HepG2 (cell line): ENCODE data around the gene SLC12A3. TPM values are rescaled to one million over a fixed set of nuclear protein-coding genes. Genes with fewer than 3 reads are reported as not detected.
A peak's percentile ranks its signal among the peaks of the same experiment; 100 is the strongest.

Source experiments
- FLYWCH1 ChIP-seq: sonication (generic); formaldehyde crosslinking; IDR thresholded peaks from 2 replicates; pipeline ENCODE4 v1.8.1; 2023; ENCODE audit warnings: mild to moderate bottlenecking, missing genetic modification reagents
- FOXC1 ChIP-seq: sonication (generic); formaldehyde crosslinking; IDR thresholded peaks from 2 replicates; pipeline ENCODE4 v1.8.0; 2022; ENCODE audit warnings: mild to moderate bottlenecking, missing genetic modification reagents, borderline replicate concordance
- KAT8 ChIP-seq: IDR thresholded peaks from 2 replicates; pipeline ENCODE4 v1.6.1; 2016; ENCODE audit warnings: missing genetic modification reagents, missing compliant biosample characterization
- KLF9 ChIP-seq: IDR thresholded peaks from 2 replicates; pipeline ENCODE4 v1.6.1; 2016; ENCODE audit warnings: low read depth
- MAF1 ChIP-seq: sonication (generic); formaldehyde crosslinking; IDR thresholded peaks from 2 replicates; pipeline ENCODE4 v1.5.0; 2020; ENCODE audit warnings: missing genetic modification reagents, borderline replicate concordance
- MED1 ChIP-seq: sonication (generic); formaldehyde crosslinking; IDR thresholded peaks from 2 replicates; pipeline ENCODE4 v1.4.0; 2020; ENCODE audit warnings: missing genetic modification reagents
- MLXIP ChIP-seq: sonication (generic); formaldehyde crosslinking; IDR thresholded peaks from 2 replicates; pipeline ENCODE4 v1.9.0; 2021; ENCODE audit warnings: missing genetic modification reagents, borderline replicate concordance
- MXD1 ChIP-seq: sonication (generic); formaldehyde crosslinking; IDR thresholded peaks from 2 replicates; pipeline ENCODE4 v1.4.0; 2020; ENCODE audit warnings: mild to moderate bottlenecking, missing genetic modification reagents
- PBX3 ChIP-seq: sonication (generic); formaldehyde crosslinking; IDR thresholded peaks from 2 replicates; pipeline ENCODE4 v1.8.1; 2023; ENCODE audit warnings: missing genetic modification reagents, inconsistent platforms, borderline replicate concordance
- RXRB ChIP-seq: IDR thresholded peaks from 2 replicates; pipeline ENCODE4 v1.6.1; 2016; ENCODE audit warnings: borderline replicate concordance, missing genetic modification reagents, missing compliant biosample characterization
- SIN3A ChIP-seq: IDR thresholded peaks from 2 replicates; pipeline ENCODE4 v1.6.1; 2011; ENCODE audit warnings: low read depth, mild to moderate bottlenecking, control low read depth, low read length, borderline replicate concordance
- SRSF4 ChIP-seq: fragments of 200-400 bp; formaldehyde crosslinking; IDR thresholded peaks from one replicate; pipeline ENCODE4 v1.6.1; 2018; ENCODE audit warnings: mild to moderate bottlenecking, low read depth, low read length, moderate library complexity; ENCODE audit not compliant: poor library complexity, severe bottlenecking
- SSRP1 ChIP-seq: IDR thresholded peaks from 2 replicates; pipeline ENCODE4 v1.6.1; 2016; ENCODE audit warnings: control low read depth
- TEAD2 ChIP-seq: sonication (generic); formaldehyde crosslinking; IDR thresholded peaks from 2 replicates; pipeline ENCODE4 v1.9.0; 2021; ENCODE audit warnings: missing genetic modification reagents
- TEAD3 ChIP-seq: optimal IDR thresholded peaks from 2 replicates; pipeline ENCODE3; 2016; ENCODE audit warnings: borderline replicate concordance
- THAP11 ChIP-seq: IDR thresholded peaks from 2 replicates; pipeline ENCODE4 v1.6.1; 2016; ENCODE audit warnings: missing biosample characterization, missing genetic modification reagents
- TRIM22 ChIP-seq: fragments of 450-650 bp; IDR thresholded peaks from 2 replicates; pipeline ENCODE4 v1.6.1; 2017
- ZNF260 ChIP-seq: sonication (generic); formaldehyde crosslinking; IDR thresholded peaks from 2 replicates; pipeline ENCODE4 v1.4.0; 2020; ENCODE audit warnings: missing genetic modification reagents, low read depth, mild to moderate bottlenecking, borderline replicate concordance
- ZNF296 ChIP-seq: sonication (generic); formaldehyde crosslinking; conservative IDR thresholded peaks from 2 replicates; pipeline ENCODE4 v1.5.0; 2020; ENCODE audit warnings: mild to moderate bottlenecking, missing genetic modification reagents
- ZNF3 ChIP-seq: IDR thresholded peaks from 2 replicates; pipeline ENCODE4 v1.7.0; 2017; ENCODE audit warnings: inconsistent platforms
- ZNF530 ChIP-seq: sonication (generic); formaldehyde crosslinking; IDR thresholded peaks from 2 replicates; pipeline ENCODE4 v1.5.0; 2020; ENCODE audit warnings: low read depth, mild to moderate bottlenecking, missing genetic modification reagents
- ZNF629 ChIP-seq: sonication (generic); formaldehyde crosslinking; conservative IDR thresholded peaks from 2 replicates; pipeline ENCODE4 v1.5.0; 2020; ENCODE audit warnings: missing genetic modification reagents
- polyA plus RNA-seq, 8 experiments: library from polyadenylated mRNA; depleted of rRNA in 3 of 8; stranded (reverse) in 7 of 8; unstranded in 1 of 8; fragments of >200 nt; fragmentation: Illumina TruSeq in 4 of 8; extraction: Trizol in 4 of 8; gene quantifications; 2 replicates each; pipeline versions ENCODE4 v1.2.1 to v1.2.3, GENCODE V29; 2011 to 2016; ENCODE audit warnings: low read depth in 4 of 8, missing spikeins in 1 of 8, mixed read lengths in 1 of 8; ENCODE audit not compliant: insufficient read depth in 1 of 8
- total RNA-seq, 5 experiments: library from RNA; depleted of rRNA; stranded (reverse); fragments of >200 nt; fragmentation: Illumina TruSeq; extraction: Trizol; gene quantifications; 2 replicates each; pipeline ENCODE4 v1.2.3, GENCODE V29; 2016; ENCODE audit warnings: low read depth in 1 of 5

The SLC12A3 gene
- total and polyA plus RNA-seq, 2 of the 13 experiments (the other 11 are each of a cell fraction or from before 2014, with no cell fraction given): 6.2 TPM; not detected in 1

- peak; percentile 23; the same call in 1 of the 2 replicates for TF ChIP-seq TEAD2 (CRISPR knock-in tag)
- peak; percentile 74 for TF ChIP-seq RXRB
- peak; percentile 84; the same call in 1 of the 2 replicates for TF ChIP-seq MXD1
- peak; percentile 71 for TF ChIP-seq TEAD3 (CRISPR knock-in tag)
- no peak for TF ChIP-seq SSRP1
- TF ChIP-seq ZNF530 (CRISPR knock-in tag): 0 out of 2 replicates have a peak, but pooled peaks have one; percentile 83
- peak; percentile 94 for TF ChIP-seq KAT8
- TF ChIP-seq MLXIP: no peak
- TF ChIP-seq KLF9 (CRISPR knock-in tag): peak; percentile 77; the same call in 1 of the 2 replicates
- peak; percentile 91 for TF ChIP-seq THAP11 (CRISPR knock-in tag)
- TF ChIP-seq TRIM22: no peak
- peak; percentile 69; the same call in 1 of the 2 replicates for TF ChIP-seq ZNF3
- TF ChIP-seq ZNF296: 0 out of 2 replicates have a peak, but pooled peaks have one; percentile 2
- no peak; the same call in 1 of the 2 replicates for TF ChIP-seq FLYWCH1 (CRISPR knock-in tag)
- TF ChIP-seq SRSF4: peak; percentile 98
- peak; percentile 91 for TF ChIP-seq MED1 (CRISPR knock-in tag)
- peak; percentile 91; the same call in 1 of the 2 replicates for TF ChIP-seq SIN3A
- TF ChIP-seq FOXC1: peak; percentile 93
- TF ChIP-seq PBX3 (CRISPR knock-in tag): 0 out of 2 replicates have a peak, but pooled peaks have one; percentile 24
- TF ChIP-seq MAF1 (CRISPR knock-in tag): no peak
- peak; percentile 43; the same call in 1 of the 2 replicates for TF ChIP-seq ZNF629 (CRISPR knock-in tag)
- peak; percentile 91; the same call in 1 of the 2 replicates for TF ChIP-seq ZNF260 (CRISPR knock-in tag)
Measured at GRCh38 chr16:56931892-56932720, 67.1 kb downstream of the SLC12A3 start, which contains the start of gene HERPUD1 (continued).
